Stimulated activated CD4-positive, alpha-beta T cell treated with anti-CD3 and anti-CD28 coated beads, Interleukin-1b, Interleukin-23, amount 100 ng/mL, for 4 hours (primary cell): ENCODE measurements around the gene DUSP3.

Experiments
- DNase-seq, 2 donors: peaks; one replicate each; pipeline ENCODE4 v3.0.0-alpha.2; 2020; ENCODE audit warnings: low read depth in 2 of 2

The DUSP3 gene

DNA sequence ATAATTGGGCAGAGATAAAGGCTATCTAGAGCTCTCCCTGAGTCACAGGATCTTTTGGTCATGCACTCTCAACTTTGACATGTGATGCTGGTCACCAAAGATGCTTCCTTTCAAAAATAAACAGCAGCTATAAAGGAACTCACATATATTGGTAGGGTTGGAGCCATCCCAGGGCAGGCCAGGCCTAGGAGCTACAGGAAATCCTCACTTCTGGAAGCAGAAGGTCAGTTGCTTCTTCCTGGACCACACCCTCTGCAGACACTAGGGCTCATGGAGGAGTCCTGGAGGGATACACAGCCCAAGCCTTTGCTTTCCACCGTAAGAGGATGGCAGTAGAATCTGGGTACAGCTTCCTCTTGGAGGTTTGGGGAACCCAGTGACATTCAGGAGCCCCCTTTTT lies 44.8 kb downstream of the DUSP3 start:
- no peak for DNase-seq

DNA sequence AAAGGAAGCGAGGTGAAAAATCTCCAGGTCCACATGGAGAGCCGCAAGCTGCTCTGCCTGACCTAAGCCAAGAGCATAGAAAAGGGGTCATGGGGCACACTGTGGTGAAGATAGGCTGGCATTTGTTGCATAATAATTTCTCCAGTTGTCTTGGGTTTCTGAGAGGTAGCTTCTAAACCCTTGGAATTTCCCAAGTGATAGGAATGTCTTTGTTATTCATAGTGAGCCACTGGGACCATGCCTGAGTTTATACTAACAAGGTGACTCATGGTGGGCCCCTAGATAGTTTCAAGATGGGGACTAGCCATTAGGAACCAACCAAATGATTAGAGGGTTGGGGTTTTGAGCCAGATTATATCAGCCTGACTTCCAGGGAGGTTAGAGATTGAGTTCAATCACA lies 45.8 kb downstream of the DUSP3 start:
- DNase-seq, result no peak

DNA sequence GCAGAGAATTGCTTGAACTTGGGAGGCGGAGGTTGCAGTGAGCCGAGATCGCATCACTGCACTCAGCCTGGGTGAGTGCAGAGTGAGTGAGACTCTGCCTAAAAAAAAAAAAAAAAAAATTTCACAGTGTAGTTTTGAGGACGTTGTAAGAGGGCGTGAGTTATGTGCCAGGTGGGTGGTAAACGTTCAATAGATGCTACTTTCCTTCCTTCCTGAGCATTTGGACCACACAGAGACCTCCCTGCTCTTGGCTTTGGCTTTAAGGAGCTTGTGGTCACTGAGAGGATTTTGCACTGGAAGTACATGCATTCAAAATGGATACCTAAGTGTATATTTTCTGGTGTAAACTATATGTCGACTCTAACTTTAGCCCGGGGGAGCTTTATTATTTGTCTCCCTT lies 50.7 kb downstream of the DUSP3 start:
- DNase-seq, result no peak

DNA sequence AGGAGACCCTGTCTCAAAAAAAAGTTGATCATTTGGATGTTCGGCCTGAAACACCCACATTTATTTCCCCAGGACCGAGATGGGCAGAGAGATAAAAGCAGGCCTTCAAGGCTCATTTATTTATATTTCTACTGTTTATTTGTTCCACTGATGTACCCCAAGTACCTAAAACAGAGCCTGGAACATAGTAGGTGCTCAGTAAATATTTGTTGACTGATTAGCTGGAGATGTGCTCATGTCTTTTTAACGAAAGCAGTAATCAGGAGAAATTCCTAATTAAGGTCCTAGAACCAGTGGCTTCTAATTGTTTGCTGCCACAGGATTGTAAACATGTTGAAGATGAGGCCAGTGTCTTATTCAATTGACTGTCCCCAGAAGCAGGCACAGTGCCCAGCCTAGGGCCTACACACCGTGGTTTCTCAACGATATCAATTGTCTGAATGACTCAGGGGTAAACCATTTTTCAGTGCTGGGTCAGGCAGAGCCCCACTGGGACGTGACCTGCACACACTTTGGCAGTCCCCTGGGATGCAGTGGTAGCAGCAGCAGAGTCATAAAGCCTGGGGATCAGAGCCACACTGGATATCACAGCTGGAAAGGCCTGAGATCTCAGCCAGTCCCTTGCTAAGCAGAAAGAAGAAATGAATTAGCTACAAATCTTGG lies 54.9 kb downstream of the DUSP3 start:
- DNase-seq, result no peak

DNA sequence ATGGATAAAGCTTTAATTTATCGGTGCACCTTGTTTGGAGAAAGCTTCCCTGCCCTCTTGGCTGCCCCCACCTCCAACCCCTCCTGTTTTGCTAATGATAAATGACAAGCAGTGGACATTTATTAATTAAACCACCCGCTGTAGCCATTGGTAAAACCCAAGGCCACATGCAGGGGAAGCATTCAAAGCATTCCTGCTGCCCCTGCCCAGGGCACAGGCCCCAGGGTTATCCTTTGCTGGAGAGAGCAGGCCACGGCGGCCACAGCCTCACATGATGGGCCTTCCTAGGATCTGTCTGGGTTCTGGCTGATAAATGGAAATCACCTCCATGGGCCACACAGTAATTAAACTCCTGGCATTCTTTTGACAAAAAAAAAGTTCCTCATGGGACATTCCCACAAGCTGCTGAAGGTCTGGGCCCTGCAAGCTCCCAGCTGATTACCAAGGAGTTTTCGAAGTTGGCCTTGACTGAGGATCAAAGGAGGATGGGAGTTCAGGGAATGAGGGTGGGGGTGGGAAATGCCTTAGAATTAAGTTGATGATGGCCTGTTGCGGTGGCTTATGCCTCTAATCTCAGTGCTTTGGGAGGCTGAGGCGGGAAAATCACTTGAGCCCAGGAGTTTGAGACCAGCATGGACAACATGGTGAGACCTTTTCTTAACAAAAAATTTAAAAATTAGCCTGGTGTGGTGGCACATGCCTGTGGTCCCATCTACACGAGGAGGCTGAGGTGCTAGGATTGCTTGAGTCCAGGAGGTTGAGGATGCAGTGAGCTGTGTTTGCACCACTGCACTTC lies 55.7 kb downstream of the DUSP3 start:
- DNase-seq, result no peak

DNA sequence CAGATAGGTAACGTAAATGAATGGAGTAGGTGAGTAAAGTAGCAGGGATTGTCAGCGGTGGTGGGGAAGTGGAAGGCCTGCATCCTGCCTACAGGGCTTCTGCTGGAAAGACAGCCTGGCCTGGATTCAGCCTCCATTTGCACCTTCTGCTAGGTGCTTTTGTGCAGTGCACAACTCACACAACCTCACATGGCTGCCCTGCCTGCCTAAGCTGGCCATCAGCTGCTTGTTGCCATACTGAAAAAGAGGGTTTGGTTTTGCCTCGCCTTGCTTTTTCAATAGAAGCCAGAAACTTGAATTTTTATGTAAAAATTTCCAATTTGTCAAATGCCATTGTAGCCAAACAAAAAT lies 56.5 kb downstream of the DUSP3 start:
- no peak for DNase-seq

DNA sequence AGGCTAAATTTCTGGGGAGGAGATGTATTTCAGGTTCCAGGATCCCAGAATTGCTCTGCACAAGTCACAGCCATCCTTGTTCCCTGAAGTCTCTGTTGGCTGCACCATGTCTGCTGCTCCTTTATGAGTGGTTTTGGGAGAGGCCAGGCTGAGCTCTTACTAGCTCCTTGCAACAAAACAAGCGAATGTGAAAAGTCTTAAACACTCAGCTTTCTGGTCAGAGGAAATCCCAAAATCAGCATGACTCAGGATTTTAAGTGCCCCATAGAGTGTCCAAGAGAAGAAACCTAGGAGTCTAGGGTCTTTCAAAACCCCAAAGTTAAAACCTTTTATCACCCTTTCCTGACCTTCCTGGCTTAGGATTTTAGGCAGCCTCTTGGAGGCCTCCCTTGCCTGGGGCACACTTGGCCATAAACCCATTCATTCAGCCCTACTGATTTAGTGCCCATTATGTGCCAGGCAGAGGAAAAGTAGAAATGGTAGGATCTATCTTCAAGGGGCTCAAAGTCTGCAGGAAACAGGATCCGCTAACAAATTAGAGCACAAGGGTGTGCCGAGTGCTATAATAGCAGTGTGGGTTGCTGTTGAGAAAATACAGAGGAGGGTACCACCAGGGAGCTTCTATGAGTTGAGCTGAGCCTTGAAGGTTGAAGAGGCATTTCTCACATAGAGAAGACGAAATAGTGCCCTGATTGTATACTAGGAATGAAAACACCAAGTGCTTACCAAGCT lies 57.1 kb downstream of the DUSP3 start:
- no peak for DNase-seq

DNA sequence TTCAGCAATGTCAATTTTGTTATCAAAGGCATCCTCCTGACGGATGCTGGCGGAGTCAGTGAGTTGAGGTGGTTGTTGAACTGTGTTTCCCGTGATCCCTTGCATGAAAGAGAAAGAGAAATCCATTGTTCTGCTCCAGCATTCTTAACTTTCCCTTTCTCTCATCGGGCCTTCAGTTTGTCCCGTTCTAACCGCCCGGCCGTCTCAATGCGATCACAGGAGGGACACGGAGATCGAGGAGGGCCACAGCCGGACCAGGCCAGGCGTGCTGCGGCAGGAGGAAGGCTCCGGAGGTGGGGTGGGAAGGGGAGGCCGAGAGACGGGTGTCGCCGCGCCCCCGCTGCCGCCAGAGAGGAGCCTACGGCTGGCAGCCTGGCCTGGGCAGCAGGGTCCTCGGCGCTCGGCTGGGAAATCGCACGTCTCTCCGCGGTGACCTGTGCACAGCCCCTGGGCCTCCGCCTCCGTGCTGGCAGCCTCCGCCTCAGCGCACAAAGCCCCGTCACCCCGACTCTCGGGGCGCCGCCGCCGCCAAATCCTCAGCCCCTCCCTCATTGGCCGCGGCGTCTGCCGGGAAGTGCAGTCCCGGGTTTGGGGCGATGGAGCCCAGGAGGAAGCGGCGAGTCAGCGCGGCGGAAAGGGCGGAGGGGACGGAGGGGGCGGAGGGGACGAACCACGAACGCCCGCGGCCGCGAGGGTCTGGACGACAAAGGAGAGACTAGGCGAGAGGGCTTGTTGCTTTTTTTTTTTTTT lies 58.3 kb downstream of the DUSP3 start:
- peak; percentile 63 to 68 for DNase-seq

DNA sequence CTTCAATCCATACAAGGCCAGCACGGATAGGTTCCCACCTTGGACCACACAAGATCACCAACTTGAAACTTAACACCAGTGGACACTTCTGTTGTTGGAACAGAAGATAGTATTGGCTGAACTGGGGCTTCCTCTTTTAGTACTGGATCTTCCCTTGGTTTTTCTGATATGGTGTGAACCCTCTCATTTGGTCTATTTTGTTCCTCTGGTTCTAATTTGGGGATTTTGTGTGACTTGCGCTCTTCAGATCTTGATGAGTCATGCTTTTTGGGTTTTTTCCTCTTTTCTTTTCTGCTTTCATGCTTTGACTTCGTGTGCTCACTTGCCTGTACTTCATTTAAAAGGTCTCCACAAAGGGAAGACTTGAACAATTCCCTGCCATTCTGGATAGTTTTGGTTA lies 59.2 kb downstream of the DUSP3 start:
- no peak for DNase-seq

DNA sequence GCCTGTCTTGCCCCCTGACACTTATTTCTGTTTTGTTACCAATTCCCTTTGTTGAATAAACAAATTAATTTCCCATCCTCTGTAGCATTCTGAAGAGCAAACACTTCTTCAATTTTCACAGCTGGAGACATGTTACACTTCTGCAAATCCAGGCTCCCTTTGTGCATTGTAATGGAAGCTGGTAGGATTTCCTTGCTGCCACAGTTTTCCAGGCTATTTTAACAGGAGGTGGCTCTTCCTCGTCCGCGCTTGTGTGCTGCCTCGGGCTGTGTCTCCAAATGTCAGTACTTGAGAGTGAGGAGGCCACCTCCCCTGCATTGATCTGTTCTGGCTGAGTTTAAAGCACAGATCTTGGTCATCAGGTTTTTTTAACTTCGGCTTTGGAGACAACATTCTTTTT lies 60.2 kb downstream of the DUSP3 start:
- no peak for DNase-seq

DNA sequence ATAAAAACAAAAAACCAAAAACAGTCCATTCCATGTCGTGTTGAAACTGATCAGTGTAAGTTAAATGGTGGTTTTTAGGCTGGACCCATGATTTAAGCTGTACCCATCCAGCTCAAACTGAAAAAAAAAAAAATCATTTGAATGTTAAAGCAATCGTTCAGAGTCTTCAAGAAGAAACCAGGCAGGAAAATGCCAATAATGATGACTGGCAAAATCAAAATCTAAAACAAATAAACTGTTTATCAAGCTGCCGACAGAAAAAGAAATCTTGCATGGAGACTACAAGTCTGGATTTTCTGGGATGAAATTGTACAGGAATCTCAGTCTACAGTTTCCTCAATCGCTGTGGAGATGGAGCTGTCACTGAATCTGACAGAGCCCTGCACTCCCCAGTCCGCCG lies 60.9 kb downstream of the DUSP3 start:
- no peak for DNase-seq
